CD1c-positive myeloid dendritic cell (primary cell): ENCODE data around the gene REC8.

Experiments
- DNase-seq: peaks from one replicate; pipeline ENCODE4 v3.0.0-alpha.2; 2016; ENCODE audit errors: extremely low spot score

Gene REC8

GRCh38 chr14:24138396-24139271, 33.2 kb upstream of the REC8 start:
- DNase-seq = no peak

- no peak for DNase-seq
These were observed 32.5 kb upstream of the REC8 start for GRCh38 chr14:24139272-24139934.

GRCh38 chr14:24141097-24141880, 30.6 kb upstream of the REC8 start, which contains the start of gene EMC9:
TSS of gene EMC9 (minus strand) at chr14:24141591. CDS start at chr14:24141304, 287 bp downstream.
- DNase-seq = peak; percentile 100

- no peak for DNase-seq
These were observed 28.4 kb upstream of the REC8 start for GRCh38 chr14:24143511-24143910.

GRCh38 chr14:24144451-24144850, 27.4 kb upstream of the REC8 start:
- DNase-seq = no peak

GRCh38 chr14:24145219-24145618, 26.7 kb upstream of the REC8 start:
- no peak for DNase-seq

GRCh38 chr14:24145690-24146452, 26.0 kb upstream of the REC8 start:
- DNase-seq = peak; percentile 36

- peak; percentile 93 for DNase-seq
These were observed 25.4 kb upstream of the REC8 start, which contains the start of gene PSME2 for GRCh38 chr14:24146453-24146977. TSS of gene PSME2 (minus strand) at chr14:24146610. CDS start at chr14:24146581, 29 bp downstream.

- peak; percentile 99 for DNase-seq
These were observed 24.7 kb upstream of the REC8 start, which contains the start of gene RNF31 for GRCh38 chr14:24146978-24147760. TSS of gene RNF31 (plus strand) at chr14:24147498. CDS start at chr14:24147699, 201 bp downstream.

GRCh38 chr14:24147761-24148428, 24.0 kb upstream of the REC8 start:
- DNase-seq = no peak

- DNase-seq = no peak
These were observed 22.4 kb upstream of the REC8 start for GRCh38 chr14:24149302-24149969.

- DNase-seq = no peak
These were observed 21.8 kb upstream of the REC8 start for GRCh38 chr14:24150061-24150460.

GRCh38 chr14:24150567-24150966, 21.3 kb upstream of the REC8 start:
- DNase-seq = no peak

- no peak for DNase-seq
These were observed 20.9 kb upstream of the REC8 start for GRCh38 chr14:24150993-24151392.

GRCh38 chr14:24151404-24152080, 20.3 kb upstream of the REC8 start:
- no peak for DNase-seq

- no peak for DNase-seq
These were observed 16.8 kb upstream of the REC8 start for GRCh38 chr14:24155100-24155499.

- no peak for DNase-seq
These were observed 15.0 kb upstream of the REC8 start for GRCh38 chr14:24156840-24157239.

- DNase-seq = no peak
These were observed 14.5 kb upstream of the REC8 start for GRCh38 chr14:24157331-24157730.
